HG02884 (cell line): ENCODE measurements around the gene SH3RF2.
"Not testable (repeated sequence)": the region's sequence is repeated elsewhere in the genome, so short reads cannot be mapped to it uniquely, and the experiment has no call there.

ENCODE experiments used
- ATAC-seq: cut with Tn5 transposase; IDR thresholded peaks from one replicate; pipeline ENCODE4 v1.9.1; 2021; ENCODE audit warnings: mild to moderate bottlenecking, moderate library complexity; ENCODE audit not compliant: unreplicated experiment

Gene SH3RF2

DNA sequence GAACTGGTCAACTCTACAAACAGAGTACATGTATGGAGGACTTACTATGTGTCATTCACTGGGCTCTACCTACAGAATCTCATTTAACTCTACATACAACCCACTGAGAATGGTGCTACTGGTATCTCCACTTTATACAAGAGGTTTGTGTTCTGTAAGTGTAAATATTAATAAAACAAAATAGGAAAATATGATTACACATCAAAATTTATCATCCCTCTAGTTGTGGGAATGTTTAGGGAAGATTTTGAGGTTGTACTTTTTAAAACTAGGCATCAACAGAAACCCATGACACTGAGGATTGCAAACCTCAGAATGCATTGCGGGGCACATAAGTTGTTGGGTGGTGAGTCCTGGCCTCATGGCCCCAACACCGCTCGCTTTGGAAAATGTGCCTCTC lies 11.7 kb downstream of the SH3RF2 start:
- no peak for ATAC-seq

DNA sequence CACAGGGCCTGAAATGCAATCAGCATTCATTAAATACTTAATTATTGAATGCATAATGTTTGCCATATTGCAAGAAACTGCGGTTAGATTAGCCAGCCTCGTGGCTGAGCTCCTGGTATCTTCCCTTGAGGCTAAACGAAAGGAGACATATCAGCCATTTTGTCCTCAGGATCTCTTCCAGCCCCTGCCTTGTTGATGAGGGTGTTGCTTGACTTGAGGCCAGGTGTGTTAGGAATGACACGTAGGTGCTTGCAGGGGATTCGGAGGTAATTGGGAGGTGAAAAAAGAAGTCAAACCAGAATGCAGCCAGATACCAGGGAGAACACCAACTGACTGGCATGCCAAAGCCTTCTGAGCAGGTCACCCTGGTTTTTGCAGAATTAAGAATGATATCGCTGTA lies 12.5 kb downstream of the SH3RF2 start:
- no peak for ATAC-seq

DNA sequence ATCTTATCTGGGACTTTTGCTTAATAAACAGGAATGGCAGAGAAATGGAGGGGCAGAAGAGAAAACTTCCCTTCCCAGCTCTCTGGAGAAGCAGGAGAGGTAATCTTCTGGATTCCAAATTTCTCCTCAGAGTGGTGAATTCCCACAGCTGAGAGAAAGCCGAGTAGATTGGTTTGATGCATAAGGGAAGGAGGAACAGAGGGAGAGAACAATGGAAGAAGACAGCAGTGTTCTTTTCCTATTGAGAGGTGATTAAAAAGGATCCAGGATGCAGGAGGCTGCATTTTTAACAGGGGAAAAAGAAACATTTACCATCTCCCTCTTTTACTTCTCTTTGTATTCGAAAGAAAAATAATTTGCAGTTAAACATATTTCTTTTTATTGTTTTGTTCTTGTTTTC lies 13.1 kb downstream of the SH3RF2 start:
- ATAC-seq, result no peak

DNA sequence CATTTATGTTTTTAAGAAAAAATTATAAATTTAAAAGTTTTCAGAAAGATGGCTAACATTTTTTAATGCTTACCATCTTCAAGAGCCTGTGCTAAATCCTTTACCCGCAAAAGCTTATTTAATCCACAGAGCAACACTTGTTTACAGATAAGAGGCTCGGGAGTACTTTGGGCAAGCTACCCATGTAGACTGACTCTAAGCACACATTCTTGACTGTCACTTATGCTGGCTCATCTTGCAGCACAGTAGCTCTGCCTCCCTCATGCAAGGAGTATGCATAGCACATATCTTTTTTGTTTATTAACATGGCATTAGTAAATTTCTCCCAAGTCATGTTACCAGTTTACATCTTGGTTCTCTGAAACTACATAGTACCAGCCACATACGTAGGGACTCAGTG lies 14.7 kb downstream of the SH3RF2 start:
- ATAC-seq, result no peak

DNA sequence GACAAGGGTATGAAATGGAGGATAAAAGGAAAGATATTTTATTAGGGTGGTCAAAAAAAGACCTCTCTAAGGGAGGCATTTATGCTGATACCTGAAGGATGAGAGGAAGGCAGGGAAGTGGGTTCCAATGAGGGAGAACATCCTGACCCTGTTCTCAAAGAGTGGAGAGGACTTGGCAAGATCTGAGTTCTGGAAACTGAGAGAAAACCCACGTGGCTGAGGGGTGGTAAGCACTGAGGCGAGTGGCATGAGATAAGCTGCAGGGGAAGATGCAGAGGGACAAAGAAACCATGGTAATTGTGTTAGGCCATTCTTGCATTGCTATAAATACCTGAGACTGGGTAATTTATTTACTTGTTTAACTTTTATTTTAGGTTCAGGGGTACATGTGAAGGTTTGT lies 16.8 kb downstream of the SH3RF2 start:
- ATAC-seq, result no peak

DNA sequence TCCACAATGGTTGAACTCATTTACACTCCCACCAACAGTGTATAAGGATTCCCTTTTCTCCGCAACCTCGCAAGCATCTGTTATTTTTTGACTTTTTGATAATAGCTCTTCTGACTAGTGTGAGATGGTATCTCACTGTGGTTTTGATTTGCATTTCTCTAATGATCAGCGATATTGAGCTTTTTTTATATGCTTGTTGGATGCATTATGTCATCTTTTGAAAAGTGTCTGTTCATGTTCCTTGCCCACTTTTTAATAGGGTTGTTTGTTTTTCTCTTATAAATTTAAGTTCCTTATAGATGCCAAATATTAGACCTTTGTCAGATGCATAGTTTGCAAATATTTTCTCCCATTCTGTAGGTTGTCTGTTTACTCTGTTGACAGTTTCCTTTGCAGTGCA lies 17.8 kb downstream of the SH3RF2 start:
- ATAC-seq, result not testable (repeated sequence)

DNA sequence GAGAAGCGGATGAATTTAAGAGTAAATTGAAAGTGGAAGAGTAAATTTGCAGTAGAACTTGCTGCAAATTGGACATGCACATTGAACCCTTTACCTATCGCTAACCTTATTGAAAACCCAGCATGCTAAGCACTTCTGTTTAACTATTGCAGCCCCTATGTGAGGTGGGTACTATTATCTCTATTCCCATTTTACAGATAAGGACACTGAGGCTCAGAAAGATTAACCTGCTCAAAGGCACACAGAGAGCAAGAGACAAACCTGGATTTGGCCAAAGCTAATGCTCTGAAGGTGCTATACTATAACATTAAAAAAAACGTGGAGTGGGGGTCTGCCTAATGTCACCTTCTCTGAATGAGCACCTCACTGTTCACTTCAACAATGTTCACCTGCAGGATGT lies 21.0 kb downstream of the SH3RF2 start:
- ATAC-seq, result no peak

DNA sequence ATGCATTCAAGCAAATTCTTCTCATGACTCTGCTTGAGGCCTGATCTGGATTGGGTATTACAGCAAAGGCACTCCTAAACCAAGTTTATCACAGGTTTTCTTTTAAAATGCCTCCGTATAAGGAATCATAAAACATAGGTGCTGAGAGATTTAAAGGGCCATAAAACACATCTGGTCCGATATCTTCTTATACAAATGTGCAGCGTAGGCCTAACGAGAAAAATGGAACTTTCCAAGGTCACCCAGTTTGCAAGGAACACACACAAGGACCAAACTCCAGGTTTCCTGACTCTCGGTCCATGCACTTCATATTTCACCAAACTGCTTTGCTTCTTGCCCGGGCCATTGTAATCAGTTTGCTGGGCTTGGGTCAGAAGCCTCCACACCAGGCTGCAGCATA lies 22.1 kb downstream of the SH3RF2 start:
- no peak for ATAC-seq

DNA sequence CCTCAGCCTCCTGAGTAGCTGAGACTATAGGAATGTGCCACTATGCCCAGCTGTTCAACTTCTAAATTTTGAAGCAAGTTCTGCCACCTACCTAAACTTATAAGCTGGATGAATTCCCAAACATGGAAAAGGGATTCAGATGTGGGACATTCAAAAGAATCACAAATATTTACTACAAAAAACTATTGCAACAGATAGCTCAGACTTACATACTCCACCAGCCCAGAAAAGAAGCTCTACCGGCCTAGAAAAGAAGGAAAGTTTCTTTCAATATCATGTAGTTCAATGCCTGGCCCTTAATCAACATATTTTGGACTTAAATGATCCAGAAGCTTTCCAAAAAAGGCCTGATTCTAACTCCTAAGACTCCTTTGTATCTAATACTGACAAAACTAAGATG lies 23.8 kb downstream of the SH3RF2 start:
- ATAC-seq, result no peak

DNA sequence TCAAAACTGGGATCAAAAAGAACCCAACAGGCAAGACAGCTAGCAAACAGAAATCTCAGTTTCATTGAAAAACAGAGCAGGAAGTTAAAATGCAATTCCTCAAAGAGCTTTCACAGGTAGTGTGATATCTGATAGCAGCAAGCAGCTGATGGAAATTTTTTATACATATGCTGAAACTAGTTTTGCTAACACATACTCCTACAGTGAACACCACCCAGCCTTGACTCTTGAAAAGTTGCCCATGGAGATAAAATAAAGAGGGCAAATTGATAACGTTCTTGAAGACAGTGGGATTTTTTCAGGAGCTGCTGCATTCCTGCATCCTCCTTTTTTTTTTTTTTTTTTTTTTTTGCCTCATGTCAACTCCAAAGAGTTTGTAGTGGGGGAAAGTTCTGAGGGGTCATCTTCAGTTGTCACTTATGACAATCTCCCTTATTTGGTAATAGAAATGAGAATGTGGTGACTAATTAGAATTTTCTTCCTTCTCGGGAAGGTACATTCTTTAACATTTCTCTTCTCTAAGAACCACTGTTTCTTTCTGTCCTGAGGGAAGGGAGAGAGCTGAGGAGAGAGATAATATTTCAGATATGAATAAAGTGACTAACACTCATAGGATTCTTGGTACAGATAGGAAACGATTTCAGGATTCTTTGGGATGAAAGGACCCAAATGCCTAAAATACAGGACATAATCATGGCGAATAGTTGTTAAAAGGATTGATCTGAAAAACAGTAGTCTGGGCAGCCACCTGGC lies 24.6 kb downstream of the SH3RF2 start:
- no peak for ATAC-seq

DNA sequence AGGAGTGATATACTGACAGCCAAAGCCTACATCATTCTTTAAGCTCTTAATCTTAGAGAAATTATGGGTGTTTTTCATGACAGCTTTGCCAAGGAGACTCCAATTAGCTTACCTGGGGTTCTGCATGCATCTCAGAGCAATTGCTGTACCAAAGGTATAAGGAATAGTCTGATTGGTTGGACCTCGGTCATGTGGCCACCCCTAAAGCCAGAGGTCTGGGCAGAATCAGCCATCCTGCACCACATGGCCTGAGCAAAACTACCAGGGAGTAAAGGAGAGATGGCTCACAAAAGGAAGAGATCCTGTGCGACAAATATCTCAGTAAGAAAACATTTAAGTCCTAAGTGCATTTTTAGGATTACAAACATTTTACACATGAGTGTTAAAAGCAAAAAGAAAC lies 25.6 kb downstream of the SH3RF2 start:
- no peak for ATAC-seq

DNA sequence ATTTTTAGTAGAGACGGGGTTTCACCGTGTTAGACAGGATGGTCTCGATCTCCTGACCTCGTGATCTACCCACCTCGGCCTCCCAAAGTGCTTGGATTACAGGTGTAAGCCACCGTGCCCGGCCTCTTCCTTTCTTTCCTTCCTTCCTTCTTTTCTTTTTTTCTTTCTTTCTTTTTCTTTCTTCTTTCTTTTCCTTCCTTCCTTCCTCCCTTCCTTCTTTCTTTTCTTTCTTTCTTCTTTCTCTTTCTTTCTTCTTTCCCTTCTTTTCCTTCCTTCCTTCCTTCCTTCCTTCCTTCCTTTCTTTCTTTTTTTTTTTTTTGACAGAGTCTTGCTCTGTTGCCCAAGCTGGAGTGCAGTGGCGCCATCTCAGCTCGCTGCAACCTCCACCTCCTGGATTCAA lies 27.6 kb downstream of the SH3RF2 start:
- ATAC-seq, result not testable (repeated sequence)

DNA sequence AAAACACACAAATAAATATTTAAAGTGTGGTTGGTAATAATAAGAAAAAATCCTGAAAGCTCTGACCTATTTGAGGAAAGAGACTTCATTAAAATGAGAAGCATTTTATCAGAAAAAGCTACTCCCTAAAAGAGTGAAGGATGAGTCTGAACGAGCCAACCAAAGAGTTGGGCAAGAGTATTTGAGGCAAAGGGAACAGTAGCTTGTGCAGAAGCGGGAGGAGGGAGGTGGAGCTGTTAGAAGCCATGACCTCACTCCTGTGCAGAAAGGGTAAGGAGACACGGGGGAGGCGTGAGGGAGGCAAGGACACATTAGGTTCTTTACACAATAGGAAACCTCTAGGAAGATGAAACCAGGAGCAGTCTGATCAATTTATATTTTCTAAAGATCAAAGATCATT lies 29.4 kb downstream of the SH3RF2 start:
- no peak for ATAC-seq

DNA sequence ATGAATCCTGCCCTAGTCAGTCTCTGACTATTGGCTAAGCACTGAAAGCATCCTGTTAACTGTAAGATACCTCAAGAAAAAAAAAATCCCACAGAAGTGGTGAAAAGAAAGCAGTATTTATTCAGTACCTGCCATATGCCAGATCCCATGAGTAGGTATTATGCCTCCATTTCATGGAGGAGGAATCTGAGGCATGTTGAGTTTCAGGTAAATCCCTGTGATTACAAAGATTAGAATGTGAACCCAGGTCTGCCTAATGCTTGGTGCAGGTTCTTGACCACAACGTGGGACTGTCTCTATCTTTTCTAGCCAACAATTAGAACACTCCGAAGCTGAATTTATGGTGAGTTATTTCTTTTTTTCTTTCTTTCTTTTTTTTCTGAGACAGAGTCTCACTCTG lies 30.9 kb downstream of the SH3RF2 start:
- ATAC-seq, result no peak

DNA sequence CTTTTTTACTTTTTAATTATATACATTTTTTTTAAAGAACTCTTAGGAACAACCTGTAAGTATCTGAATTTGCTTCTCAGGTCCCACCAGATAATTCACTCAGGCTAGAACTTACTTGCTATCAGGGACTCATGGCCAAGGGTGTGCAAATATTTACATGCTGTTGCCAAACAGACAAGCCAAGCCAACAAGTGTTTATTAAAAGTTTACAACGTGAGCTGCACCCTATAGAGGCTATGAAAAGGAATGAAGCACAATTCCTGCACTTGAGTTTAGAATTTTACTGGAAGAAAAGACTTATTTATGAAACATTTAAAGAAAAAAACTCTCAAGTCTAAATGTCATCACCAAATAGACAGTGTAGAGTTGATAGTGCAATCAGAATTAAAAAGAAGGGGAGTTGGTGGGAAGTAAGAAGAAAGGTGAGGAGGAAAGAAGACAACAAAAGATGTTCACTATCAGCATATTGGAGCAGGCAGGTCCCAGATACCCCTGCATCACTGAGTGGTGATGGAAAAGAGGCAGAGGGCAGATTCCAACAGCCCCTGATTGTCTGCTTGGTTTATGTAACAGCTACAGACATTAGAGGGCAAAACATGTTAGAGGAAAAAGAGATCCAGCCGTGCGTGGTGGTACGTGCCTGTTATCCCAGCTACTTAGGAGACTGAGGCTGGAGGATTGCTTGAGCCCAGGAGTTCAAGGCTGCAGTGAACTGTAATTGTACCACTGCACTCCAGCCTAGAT lies 32.8 kb downstream of the SH3RF2 start:
- ATAC-seq, result no peak

DNA sequence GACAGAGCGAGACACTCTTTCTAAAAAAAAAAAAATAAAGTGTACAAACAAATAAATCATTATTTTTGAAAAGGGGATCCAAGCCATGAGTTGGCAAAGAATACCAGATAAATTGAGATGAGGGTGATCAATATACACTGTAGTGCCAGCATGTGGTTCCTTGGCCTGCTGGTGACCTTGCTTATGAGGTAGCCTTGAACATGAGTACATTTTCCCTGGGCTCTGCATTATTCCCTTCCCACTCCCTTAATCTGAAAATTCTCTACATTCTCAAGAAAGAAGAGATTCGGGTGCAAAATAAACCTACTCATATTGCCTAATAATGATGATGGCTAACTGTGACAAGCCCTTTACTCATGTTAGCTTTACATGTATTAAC lies 33.3 kb downstream of the SH3RF2 start:
- ATAC-seq, result no peak

DNA sequence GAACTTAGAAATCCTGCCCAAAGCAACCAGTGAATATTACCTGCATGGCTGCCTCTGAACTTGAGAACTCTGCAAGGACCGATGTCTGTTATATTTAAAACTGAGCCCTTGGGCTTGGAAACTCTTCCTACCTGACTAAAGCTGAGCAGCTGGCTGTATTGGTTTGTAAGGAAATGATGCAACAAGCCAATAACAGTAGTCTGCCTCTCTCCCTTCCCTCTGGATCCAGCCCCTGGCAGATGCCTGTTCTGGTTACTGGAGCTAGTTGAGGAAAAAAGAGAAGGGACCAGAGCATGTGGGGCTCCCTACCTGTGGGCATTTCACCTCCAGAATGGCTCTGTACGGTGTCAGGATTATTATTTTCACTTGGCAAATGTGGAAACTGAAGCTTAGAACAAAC lies 34.7 kb downstream of the SH3RF2 start:
- ATAC-seq, result no peak

DNA sequence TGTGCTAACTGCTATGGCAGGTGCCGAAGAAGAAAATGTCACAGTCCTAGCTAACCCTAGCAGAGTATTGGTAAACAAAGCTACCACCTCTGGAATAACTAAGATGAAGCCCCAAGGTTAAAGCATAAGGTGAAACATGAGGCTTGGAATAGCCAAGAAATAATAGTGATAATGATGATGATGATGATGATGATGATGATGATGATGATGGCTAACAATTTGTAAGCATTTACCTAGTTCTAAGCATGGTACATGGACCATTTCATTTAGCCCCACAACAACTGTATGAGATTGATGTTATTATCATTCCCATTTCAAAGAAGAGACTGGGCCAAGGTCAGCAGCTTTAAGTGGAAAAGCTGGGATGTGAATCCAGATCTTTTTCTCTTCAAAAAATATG lies 35.3 kb downstream of the SH3RF2 start:
- no peak for ATAC-seq

DNA sequence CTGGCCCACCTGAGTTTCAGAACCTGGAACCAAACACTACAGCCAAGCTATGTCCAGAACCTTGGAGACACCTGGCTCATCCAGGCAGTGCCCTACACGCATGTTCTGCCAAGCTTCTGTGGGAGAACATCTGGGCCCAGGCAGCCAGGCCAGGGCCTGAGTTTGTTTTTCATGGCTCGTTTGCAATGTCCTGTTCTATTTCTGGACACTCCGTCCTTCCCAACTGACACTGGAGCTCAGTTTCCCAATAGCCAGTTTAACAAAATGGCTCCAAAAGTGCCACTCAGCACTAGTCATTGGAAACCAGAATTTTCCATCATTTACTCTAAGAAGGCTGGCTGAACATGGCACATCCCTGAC lies 38.6 kb downstream of the SH3RF2 start:
- no peak for ATAC-seq

DNA sequence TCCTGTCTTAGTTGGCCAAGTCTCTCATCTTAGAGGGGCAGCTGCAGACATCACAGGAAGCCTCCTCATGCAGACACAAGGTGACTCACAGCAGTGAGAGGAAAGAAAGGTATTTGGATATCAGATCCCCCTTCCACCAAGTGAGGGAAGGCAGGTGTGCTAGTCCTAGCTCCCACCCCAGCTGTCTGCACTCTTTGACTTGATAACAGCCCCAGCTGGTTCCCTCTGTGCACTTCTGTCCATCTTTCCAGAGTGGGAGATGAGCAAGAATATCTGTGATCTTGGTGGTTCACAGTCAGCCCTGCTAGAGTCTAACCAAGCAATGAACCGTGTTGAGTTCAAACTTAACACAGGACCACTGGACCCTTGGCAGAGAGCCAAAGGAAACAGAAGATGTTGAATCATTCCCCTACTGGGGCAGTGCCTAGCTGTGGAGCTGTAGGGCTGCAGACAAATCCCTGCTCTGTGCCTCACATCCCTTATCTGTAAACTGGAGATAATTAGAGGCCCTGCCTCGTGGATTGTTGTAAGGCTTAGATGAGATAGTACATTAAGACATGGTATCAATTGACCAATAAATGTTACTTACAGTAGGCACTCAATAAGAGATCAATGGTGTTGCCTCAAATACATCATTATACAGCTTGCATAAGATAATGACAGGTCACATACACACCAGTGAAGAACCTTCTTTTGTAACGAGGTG lies 39.1 kb downstream of the SH3RF2 start:
- ATAC-seq, result peak; percentile 39

DNA sequence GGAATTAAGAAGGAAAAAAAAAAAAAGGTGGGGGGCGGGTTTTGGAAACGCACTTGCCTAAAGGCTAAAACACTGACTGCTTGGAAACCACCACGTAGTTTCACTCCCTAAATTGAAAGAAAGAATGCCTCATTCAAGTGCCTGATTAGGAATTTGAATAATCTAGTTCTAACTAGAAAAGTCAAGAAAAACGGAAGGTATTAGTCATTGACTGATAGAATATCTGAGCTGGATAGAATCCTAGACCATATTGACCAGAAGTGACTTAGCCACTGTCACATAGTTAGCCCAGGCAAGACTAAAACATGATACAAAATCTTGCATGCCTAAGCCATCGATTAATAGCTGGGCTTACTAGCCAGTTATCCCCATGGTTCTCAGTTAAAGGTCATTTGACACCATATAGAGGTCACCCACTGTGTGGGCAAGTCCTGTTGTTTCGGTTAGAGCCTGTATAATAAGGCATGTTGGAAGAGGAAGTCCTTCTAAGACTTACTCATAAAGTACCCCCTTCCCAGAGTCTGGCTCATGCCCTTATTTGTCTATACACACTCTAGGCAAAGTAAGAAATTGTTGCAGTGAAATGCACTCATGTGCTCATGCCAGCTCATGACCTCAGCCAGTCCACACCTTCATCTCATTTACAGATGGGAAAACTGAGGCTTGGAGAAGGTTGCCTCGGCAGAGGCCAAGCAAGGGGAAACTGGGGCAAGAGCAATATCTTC lies 40.2 kb downstream of the SH3RF2 start:
- peak; percentile 87 for ATAC-seq
